ENCODE results near the gene ZNF853. TPM values are rescaled to one million over a fixed set of nuclear protein-coding genes. Genes with fewer than 3 reads are reported as not detected.
A peak's percentile ranks its signal among the peaks of the same experiment; 100 is the strongest.
"Not testable (repeated sequence)": the region's sequence is repeated elsewhere in the genome, so short reads cannot be mapped to it uniquely, and the experiment has no call there.

Gene ZNF853
- total RNA-seq, 2 experiments from 2014 or later, result 4.7 to 4.9 TPM

DNA sequence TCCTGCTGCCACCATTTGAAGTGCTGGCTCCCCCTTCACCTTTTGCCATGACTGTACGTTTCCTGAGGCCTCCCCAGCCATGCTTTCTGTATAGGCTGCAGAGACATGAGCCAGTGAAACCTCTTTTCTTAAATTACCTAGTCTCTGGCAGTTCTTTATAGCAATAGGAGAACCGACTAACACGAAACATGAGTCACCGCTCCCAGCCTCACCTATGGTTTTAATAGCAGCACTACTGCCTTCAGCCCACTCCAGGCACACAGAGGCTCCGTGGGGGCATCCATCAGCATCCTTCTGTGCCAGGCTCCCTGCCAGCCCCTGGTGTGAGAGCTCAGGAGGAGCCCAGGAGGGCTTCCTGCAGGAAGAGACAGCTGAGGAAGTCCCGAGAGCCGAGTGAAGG, 16.2 kb downstream of the ZNF853 start:
- no peak for ATAC-seq (ENCODE audit: low read depth)
- Mint-ChIP-seq H3K27me3 (no peaks in the 10 kb centered on the region), H3K36me3 (no peaks in the 10 kb centered on the region), H3K4me3 (no peak overlapping the region), H3K9me3 (peaks cover 3% of the 10 kb centered on the region), H3K4me1 (peaks cover 3% of the 10 kb centered on the region), H3K27ac (no peak overlapping the region)
- POLR2A ChIA-PET, result no interaction called here
- DNase-seq, result no peak

DNA sequence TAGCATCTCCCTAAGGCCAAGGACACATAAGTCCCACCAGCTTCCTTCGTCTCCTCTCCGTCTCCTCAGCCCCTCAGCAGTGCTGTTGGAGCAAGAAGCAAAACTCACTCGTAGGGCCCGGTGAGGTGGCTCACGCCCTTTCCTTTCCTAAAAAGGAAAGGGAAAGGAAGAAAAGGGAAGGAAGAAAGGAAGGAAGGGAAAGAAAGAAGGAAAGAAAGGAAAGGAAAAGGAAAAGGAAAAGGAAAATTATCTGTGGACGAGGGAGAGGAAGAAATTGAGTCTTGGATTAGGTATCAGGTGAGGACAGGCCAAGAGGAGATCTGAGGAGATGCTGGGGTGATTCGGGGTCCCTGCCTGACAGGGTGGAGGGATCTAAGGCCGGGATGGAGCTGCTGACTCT, 18.6 kb downstream of the ZNF853 start:
- no peak for DNase-seq
- no peak for ATAC-seq (ENCODE audit: low read depth)
- H3K36me3 Mint-ChIP-seq, result peaks cover 8% of the 10 kb centered on the region
- H3K27ac Mint-ChIP-seq, result no peak overlapping the region
- no peaks in the 10 kb centered on the region for H3K27me3 Mint-ChIP-seq
- H3K4me3 Mint-ChIP-seq, result no peak overlapping the region
- POLR2A ChIA-PET, result interaction anchor here (0.8 kb wide), 1 partner anchor 13 kb away, joined by 3 read pairs; no protein-coding TSS in a partner anchor
- H3K4me1 Mint-ChIP-seq, result peaks cover 14% of the 10 kb centered on the region
- peaks cover 3% of the 10 kb centered on the region for H3K9me3 Mint-ChIP-seq

DNA sequence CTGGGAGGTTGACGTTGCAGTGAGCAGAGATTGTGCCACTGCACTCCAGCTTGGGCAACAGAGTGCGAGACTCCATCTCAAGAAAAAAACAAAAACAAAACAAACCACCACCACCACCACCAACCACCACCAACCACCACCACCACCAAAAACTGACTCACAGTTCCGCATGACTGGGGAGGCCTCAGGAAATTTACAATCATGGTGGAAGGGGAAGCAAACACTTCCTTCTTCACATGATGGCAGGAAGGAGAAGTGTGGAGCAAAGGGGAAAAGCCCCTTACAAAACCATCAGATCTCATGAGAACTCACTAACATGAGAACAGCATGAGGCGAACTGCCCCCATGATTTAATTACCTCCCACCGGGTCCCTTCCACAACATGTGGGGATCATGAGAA, 19.6 kb downstream of the ZNF853 start:
- H3K9me3 Mint-ChIP-seq; ATAC-seq (ENCODE audit: low read depth); H3K27me3 Mint-ChIP-seq; DNase-seq; H3K4me3 Mint-ChIP-seq; H3K27ac Mint-ChIP-seq; POLR2A ChIA-PET: not testable (repeated sequence)
- Mint-ChIP-seq H3K4me1 (peaks cover 18% of the 10 kb centered on the region), H3K36me3 (peaks cover 14% of the 10 kb centered on the region)

DNA sequence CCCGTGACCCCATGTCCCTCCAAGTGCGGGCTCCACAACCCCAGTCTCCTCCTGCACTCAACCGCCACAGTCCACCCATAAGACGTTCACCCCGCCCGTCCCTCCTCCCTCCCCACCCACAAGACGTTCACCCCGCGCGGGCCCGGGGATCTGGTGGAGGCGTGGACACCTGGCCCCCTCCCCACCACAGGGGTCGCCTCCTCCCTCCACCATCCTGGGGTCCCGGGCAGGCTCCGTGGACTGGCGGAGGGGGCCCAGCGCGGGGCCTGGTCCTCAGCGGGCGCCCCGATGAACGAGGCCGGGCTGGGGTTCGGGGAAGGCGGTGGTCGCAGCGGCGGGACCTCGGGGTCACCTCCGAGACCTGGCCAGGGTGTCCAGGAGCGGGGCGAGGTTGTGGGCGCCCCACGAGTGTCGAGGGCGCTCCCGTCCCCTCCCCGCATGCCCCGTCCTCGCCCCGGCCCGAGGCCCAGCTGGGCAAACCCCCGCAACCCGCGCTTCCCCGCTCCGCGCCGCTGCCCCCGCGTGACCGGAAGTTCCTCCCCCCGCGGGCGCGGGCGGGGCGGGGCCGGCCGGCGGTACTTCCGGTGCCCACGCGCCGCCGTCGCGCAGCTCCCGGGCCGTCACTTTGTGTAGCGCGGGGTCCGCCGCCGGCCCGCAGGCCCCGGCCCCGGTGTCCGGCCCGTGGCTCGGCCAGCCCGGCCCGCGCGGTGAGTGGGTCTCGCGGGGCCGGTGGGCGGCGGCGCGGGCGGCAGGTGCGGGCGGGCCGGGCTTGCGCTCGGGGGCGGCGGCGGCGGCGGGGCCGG, 21.5 kb downstream of the ZNF853 start, which contains the start of gene ZNF316:
Gene ZNF316 (plus strand): TSS at position 578 of the 803 bp plus-strand sequence. CDS start 5,092 bp downstream, outside the sequence.
- Mint-ChIP-seq H3K4me3 (peak within 1 kb of the TSS; percentile 93), H3K36me3 (peaks cover 21% of the 10 kb centered on the region), H3K9me3 (peaks cover 3% of the 10 kb centered on the region), H3K27ac (peak within 1 kb of the TSS; percentile 94), H3K27me3 (no peaks in the 10 kb centered on the region), H3K4me1 (peaks cover 23% of the 10 kb centered on the region)
- DNase-seq, result peak; percentile 84
- peak; percentile 54 for ATAC-seq (ENCODE audit: low read depth)
- POLR2A ChIA-PET, result interaction anchor here (0.5 to 2.6 kb wide), 6 partner anchors 10 to 355 kb away, joined by 3 to 13 read pairs (median 4); partner anchors contain the start of gene INTS15

DNA sequence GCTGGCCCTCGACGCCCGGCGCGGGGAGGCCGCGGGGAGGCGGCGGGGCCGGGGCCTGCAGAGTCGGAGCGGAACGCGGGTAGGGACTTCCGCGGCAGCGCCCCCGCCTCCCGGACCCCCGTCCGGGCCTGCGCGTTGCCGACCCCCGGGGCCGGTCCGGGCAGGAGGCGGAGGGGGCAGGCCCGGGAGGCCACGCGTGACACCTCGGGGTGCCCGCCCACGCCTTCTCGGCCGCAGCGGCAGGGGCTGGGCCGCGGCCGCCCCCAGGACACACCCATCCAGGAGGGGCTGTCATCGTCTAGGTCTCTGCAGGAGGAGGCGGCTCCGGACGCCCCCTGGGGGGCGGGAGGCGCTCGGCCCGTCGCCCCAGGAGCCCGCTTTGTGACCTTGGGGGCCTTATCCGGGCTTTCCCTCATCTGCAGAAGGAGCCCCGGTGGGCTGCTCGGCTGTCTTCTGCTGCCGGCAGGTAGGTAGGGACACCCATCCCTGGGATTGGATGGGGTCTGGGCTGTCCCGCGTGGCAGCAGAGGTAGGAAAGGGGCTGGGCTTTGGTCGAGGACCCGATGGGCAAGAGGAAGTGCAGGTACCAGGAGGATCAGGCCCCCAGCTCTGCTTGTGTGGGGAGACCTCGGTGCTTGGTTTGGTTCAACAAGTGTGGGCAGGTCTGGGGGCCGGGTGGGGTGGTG, 22.3 kb downstream of the ZNF853 start:
- Mint-ChIP-seq H3K4me1 (peaks cover 23% of the 10 kb centered on the region), H3K4me3 (peak overlapping the region; percentile 93), H3K9me3 (peaks cover 3% of the 10 kb centered on the region), H3K36me3 (peaks cover 26% of the 10 kb centered on the region), H3K27me3 (no peaks in the 10 kb centered on the region), H3K27ac (peak overlapping the region; percentile 94)
- POLR2A ChIA-PET, result interaction anchor here (1.4 to 2.6 kb wide), 4 partner anchors 11 to 48 kb away, joined by 3 to 13 read pairs (median 5); partner anchors contain the start of gene INTS15
- DNase-seq, result peak; percentile 77
- peak; percentile 80 for ATAC-seq (ENCODE audit: low read depth)

DNA sequence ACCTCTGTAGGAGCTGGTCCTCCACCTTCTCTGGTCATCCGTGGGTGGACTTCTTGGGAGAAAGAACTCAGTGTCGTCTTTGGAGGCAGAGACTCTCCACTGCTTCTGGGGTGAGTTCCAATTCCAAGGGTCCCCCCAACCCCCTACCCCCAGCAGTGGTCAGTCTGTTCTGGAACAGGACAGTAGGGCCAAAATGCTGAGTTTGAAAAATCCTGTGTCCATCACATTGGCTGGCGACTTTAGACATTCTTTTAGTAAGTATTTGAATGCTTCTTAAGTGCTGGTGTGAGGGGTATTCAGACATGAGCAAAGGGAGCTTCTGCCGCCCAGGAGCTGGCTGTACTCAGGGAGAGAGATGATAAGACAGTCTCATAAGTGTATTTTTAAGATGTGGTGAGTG, 23.6 kb downstream of the ZNF853 start:
- ATAC-seq (ENCODE audit: low read depth) (no peak), DNase-seq (no peak)
- peak overlapping the region; percentile 93 for H3K4me3 Mint-ChIP-seq
- POLR2A ChIA-PET, result interaction anchor here (1.4 to 1.7 kb wide), 2 partner anchors 40 to 49 kb away, joined by 3 to 5 read pairs; partner anchors contain the start of gene INTS15
- peak overlapping the region; percentile 94 for H3K27ac Mint-ChIP-seq
- no peaks in the 10 kb centered on the region for H3K27me3 Mint-ChIP-seq
- H3K36me3 Mint-ChIP-seq, result peaks cover 33% of the 10 kb centered on the region
- H3K4me1 Mint-ChIP-seq, result peaks cover 23% of the 10 kb centered on the region
- H3K9me3 Mint-ChIP-seq, result peaks cover 3% of the 10 kb centered on the region

DNA sequence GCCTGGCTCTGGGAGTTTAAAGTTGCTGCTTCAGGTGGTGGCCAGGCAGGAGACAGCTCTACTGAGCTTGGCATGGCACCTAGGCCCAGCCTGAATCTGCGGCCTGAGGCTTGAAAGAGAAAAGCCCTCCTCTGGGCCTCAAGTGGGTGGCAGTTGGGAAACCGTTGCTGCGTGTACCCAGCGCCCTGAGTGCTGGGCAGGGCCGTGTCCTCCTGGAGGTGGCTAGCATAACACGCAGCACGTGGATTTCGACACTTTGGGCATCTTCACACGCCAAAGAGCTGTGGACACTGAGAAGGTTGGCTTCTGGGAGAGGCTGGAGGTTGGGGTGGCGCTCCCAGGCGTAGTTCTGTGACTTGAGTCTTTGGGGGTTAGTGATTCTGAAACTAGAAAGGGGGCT, 24.2 kb downstream of the ZNF853 start:
- no peak for DNase-seq
- Mint-ChIP-seq H3K9me3 (peaks cover 3% of the 10 kb centered on the region), H3K4me3 (no peak overlapping the region), H3K27ac (no peak overlapping the region), H3K4me1 (peaks cover 23% of the 10 kb centered on the region), H3K27me3 (no peaks in the 10 kb centered on the region), H3K36me3 (peaks cover 34% of the 10 kb centered on the region)
- POLR2A ChIA-PET, result interaction anchor here (1.7 kb wide), 1 partner anchor 40 kb away, joined by 5 read pairs; no protein-coding TSS in a partner anchor
- ATAC-seq (ENCODE audit: low read depth), result no peak

DNA sequence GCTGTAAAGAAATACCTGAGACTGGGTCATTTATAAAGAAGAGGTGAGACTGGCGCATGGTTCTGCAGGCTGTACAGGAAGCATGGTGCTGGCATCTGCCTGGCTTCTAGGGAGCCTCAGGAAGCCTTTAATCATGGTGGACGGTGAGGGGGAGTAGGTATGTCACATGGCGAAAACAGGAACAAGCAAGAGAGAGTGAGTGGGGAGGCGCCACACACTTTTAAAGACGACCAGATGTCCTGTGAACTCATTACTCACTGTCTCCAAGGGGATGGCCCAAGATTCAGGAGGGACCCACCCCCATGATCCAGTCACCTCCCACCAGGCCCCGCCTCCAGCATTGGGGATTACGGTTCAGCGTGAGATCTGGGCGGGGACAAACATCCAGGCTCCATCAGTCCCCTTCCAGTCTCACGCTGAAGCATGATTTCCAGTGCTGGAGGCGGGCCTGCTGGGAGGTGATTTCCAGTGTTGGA, 24.9 kb downstream of the ZNF853 start:
- no peak for DNase-seq

DNA sequence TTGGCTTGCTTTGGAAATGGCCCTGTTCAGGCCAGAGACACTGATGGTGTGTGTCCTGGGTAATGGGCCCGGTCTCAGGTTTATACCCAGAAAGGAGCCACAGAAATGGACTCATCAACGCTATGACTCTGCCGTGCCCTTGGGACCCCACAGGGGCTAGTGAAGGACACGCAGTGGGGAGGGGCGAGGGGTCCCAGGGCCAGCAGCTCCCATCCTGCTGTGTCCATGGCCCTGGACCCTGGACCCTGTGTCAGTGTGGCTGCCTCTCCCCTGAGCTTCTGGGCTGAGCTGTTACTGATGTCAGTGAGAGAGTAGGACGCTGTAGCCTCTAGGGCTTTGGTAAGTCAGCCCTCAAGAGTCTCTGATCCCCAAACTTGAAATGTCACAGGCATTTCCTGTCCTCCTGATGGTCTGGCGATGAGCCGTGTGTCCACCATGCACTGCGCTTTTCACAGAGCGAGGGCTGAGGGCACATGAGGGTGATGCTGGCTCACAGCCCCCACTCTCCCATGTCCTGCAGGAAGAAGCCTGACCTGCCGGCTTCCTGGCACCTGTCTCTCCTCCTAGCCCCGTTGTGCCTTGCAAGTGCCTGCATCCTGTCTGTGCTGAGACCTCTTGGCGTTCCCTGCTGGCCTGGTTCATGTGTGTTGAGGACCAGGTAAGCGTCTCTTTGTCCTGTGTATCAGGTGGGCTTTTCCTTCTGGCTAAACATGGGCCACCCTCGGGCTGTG, 26.1 kb downstream of the ZNF853 start:
- H3K27me3 Mint-ChIP-seq, result no peaks in the 10 kb centered on the region
- H3K27ac Mint-ChIP-seq, result peak overlapping the region; percentile 45
- ATAC-seq (ENCODE audit: low read depth), result no peak
- DNase-seq, result no peak
- H3K9me3 Mint-ChIP-seq, result no peaks in the 10 kb centered on the region
- POLR2A ChIA-PET, result no interaction called here
- H3K4me1 Mint-ChIP-seq, result peaks cover 21% of the 10 kb centered on the region
- H3K36me3 Mint-ChIP-seq, result peaks cover 46% of the 10 kb centered on the region
- no peak overlapping the region for H3K4me3 Mint-ChIP-seq

More for the DNA sequence above, 24.9 kb downstream of the ZNF853 start:
- ATAC-seq (ENCODE audit: low read depth), result no peak
- Mint-ChIP-seq H3K4me1 (peaks cover 23% of the 10 kb centered on the region), H3K27me3 (no peaks in the 10 kb centered on the region), H3K4me3 (no peak overlapping the region), H3K27ac (no peak overlapping the region), H3K36me3 (peaks cover 40% of the 10 kb centered on the region), H3K9me3 (peaks cover under 1% of the 10 kb centered on the region)
- POLR2A ChIA-PET, result no interaction called here

DNA sequence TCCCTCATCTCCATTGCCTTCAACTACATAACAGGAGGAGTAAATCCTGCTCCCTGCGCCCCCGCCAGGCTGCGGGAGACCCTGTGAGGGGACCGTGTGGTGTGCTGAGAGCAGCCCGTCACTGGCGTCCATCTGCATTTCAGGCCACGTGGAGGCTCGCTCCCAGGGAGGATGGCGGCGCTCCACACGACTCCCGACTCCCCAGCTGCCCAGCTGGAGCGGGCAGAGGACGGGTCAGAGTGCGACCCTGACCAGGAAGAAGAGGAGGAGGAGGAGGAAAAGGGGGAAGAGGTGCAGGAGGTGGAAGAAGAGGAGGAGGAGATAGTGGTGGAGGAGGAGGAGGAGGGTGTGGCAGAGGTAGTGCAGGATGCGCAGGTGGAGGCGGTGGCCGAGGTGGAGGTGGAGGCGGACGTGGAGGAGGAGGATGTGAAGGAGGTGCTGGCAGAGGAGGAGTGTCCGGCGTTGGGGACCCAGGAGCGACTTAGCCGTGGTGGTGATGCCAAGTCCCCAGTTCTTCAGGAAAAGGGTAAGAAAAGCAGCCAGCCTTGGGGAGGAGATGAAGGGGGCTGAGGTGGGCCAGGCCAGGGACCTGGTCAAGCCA, 26.9 kb downstream of the ZNF853 start:
- H3K9me3 Mint-ChIP-seq, result no peaks in the 10 kb centered on the region
- POLR2A ChIA-PET, result no interaction called here
- DNase-seq (no peak), ATAC-seq (ENCODE audit: low read depth) (no peak)
- H3K27me3 Mint-ChIP-seq, result no peaks in the 10 kb centered on the region
- H3K4me3 Mint-ChIP-seq, result no peak overlapping the region
- H3K36me3 Mint-ChIP-seq, result peaks cover 52% of the 10 kb centered on the region
- H3K27ac Mint-ChIP-seq, result no peak overlapping the region
- H3K4me1 Mint-ChIP-seq, result peaks cover 21% of the 10 kb centered on the region

DNA sequence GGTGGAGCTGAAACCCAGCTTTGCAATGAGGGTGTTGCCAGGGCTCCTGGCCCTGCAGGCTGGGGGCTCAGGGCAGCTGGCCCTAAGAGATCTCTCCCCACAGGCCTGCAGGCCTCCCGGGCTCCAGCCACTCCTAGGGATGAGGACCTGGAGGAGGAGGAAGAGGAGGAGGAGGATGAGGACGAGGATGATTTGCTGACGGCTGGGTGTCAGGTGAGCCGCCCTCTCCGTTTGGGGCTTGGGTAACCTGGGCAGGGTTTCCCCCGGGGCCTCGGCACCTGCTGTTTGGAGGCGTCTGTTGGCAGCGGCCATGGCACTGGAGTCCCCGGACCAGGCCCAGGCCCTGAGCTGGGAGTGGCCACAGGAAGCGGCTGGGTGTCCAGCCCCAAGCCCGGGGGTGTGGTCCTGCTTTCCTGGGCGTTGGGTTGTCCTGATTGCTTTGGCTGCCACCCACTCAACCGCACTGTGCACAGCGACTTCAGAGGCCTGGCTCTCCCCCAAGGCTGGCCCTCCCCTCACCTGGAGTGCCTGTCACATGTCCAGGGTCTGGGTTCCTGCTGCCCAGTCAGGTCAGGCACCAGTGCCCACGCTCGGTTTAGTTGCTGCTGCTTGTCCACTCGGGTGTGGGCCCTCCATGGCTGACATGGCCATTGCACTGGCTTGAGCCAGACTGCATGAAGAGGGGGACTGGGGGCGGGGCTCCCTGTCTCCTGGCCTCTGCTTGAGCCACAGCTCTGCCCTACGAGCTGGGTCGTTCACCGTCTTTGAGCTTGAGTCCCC, 27.6 kb downstream of the ZNF853 start:
- ATAC-seq (ENCODE audit: low read depth), result no peak
- Mint-ChIP-seq H3K27me3 (no peaks in the 10 kb centered on the region), H3K9me3 (no peaks in the 10 kb centered on the region), H3K27ac (no peak overlapping the region), H3K36me3 (peaks cover 55% of the 10 kb centered on the region), H3K4me3 (no peak overlapping the region), H3K4me1 (peaks cover 18% of the 10 kb centered on the region)
- POLR2A ChIA-PET, result no interaction called here
- no peak for DNase-seq

DNA sequence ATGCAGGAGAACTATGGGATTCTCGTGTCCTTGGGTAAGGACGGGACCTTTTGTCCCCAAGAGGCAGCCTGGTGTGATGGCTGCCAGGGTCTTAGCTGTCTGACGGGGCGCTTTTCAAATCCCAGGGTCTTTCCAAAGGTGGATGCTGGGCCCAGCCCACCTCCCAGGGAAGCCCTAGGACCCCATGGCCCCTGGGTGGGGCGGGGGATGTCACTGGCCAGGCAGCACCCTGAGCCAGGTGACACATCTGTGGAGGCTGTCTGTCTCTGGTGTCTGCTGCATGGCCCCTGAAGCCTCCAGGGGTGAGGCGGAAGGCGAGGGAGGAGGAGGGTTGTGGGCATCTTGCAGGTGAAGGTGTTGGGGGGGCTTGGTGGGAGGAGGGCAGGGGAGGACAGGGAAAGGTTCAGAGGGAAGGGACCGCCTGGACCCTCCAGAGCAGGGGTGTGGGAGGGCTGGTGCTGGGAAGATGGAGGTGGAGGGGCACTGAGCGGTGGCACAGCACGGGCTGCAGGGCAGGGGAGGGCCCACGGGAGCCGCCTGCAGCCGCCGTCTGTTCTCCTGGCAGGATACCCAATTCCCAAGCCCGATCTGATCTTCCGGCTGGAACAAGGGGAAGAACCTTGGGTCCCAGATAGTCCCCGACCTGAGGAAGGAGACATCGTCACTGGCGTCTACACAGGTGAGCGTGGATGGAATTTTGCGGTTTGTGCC, 28.7 kb downstream of the ZNF853 start:
- Mint-ChIP-seq H3K4me3 (no peak overlapping the region), H3K4me1 (peaks cover 10% of the 10 kb centered on the region), H3K36me3 (peaks cover 55% of the 10 kb centered on the region), H3K27ac (no peak overlapping the region), H3K27me3 (no peaks in the 10 kb centered on the region), H3K9me3 (no peaks in the 10 kb centered on the region)
- ATAC-seq (ENCODE audit: low read depth) (no peak), DNase-seq (no peak)
- POLR2A ChIA-PET, result no interaction called here
